D721Med (cell line): Measurements from ENCODE around the gene PPP1R3C.
A peak's percentile ranks its signal among the peaks of the same experiment; 100 is the strongest.

ENCODE experiments used
- DNase-seq: peaks from one replicate; pipeline ENCODE4 v3.0.0; 2011; ENCODE audit warnings: low spot score; ENCODE audit not compliant: insufficient read length
- FAIRE-seq: peaks from 2 replicates; lab custom pipeline; 2011; peaks lifted over from hg19 to GRCh38; lab: Jason Lieb, UNC
- CTCF ChIP-seq: IDR thresholded peaks from 2 replicates; pipeline ENCODE4 v1.5.1; 2012; ENCODE audit warnings: mild to moderate bottlenecking, control low read depth; ENCODE audit not compliant: insufficient read depth; ENCODE audit errors: missing control alignments

The PPP1R3C gene

GRCh38 chr10:91642831-91643692 is 10.2 kb upstream of the PPP1R3C start:
- no peak for DNase-seq
- no peak for TF ChIP-seq CTCF
- FAIRE-seq, result no peak

GRCh38 chr10:91636892-91637291 is 4.0 kb upstream of the PPP1R3C start:
- FAIRE-seq, result no peak
- DNase-seq, result no peak
- TF ChIP-seq CTCF, result no peak

GRCh38 chr10:91635401-91636400 is 2.8 kb upstream of the PPP1R3C start:
- peak; percentile 55 for FAIRE-seq
- DNase-seq, result peak; percentile 23
- peak; percentile 80 for TF ChIP-seq CTCF

GRCh38 chr10:91634898-91635297 is 2.0 kb upstream of the PPP1R3C start:
- DNase-seq (no peak), FAIRE-seq (no peak)
- TF ChIP-seq CTCF, result no peak

GRCh38 chr10:91634246-91634645 is 1.4 kb upstream of the PPP1R3C start:
- DNase-seq (no peak), FAIRE-seq (no peak)
- no peak for TF ChIP-seq CTCF

- FAIRE-seq (no peak), DNase-seq (no peak)
- no peak for TF ChIP-seq CTCF
These were observed 2.2 kb downstream of the PPP1R3C start for GRCh38 chr10:91630625-91631024.
